ENCODE results near the gene KLF15. TPM values are rescaled to one million over a fixed set of nuclear protein-coding genes. Genes with fewer than 3 reads are reported as not detected.

KLF15 gene
- total RNA-seq, 1 donor from 2014 or later = 19.3 TPM

- TF ChIP-seq, protein P1, sequence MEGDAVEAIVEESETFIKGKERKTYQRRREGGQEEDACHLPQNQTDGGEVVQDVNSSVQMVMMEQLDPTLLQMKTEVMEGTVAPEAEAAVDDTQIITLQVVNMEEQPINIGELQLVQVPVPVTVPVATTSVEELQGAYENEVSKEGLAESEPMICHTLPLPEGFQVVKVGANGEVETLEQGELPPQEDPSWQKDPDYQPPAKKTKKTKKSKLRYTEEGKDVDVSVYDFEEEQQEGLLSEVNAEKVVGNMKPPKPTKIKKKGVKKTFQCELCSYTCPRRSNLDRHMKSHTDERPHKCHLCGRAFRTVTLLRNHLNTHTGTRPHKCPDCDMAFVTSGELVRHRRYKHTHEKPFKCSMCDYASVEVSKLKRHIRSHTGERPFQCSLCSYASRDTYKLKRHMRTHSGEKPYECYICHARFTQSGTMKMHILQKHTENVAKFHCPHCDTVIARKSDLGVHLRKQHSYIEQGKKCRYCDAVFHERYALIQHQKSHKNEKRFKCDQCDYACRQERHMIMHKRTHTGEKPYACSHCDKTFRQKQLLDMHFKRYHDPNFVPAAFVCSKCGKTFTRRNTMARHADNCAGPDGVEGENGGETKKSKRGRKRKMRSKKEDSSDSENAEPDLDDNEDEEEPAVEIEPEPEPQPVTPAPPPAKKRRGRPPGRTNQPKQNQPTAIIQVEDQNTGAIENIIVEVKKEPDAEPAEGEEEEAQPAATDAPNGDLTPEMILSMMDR (conservative IDR thresholded peaks at IDR 0.05) = no peak
- Mint-ChIP-seq H3K9me3 (no peaks in the 10 kb centered on the region), H3K4me1 (peaks cover 22% of the 10 kb centered on the region), H3K4me3 (peak overlapping the region; percentile 98), H3K27me3 (ENCODE audit: low read depth) (peaks cover 21% of the 10 kb centered on the region), H3K36me3 (ENCODE audit: low read depth) (no peaks in the 10 kb centered on the region), H3K27ac (ENCODE audit: unreplicated experiment) (no peak overlapping the region)
- no peak for DNase-seq (ENCODE audit: low read depth, low spot score)
These were observed 2.0 kb downstream of the KLF15 start for GRCh38 chr3:126355251-126355650.

GRCh38 chr3:126354776-126355175, 2.4 kb downstream of the KLF15 start:
- no peaks in the 10 kb centered on the region for H3K36me3 Mint-ChIP-seq (ENCODE audit: low read depth)
- DNase-seq (ENCODE audit: low read depth, low spot score) = no peak
- TF ChIP-seq, protein P1 (conservative IDR thresholded peaks at IDR 0.05) = no peak
- H3K27me3 Mint-ChIP-seq (ENCODE audit: low read depth) = peaks cover 18% of the 10 kb centered on the region
- no peaks in the 10 kb centered on the region for H3K9me3 Mint-ChIP-seq
- no peak overlapping the region for H3K27ac Mint-ChIP-seq (ENCODE audit: unreplicated experiment)
- no peak overlapping the region for H3K4me3 Mint-ChIP-seq
- peaks cover 22% of the 10 kb centered on the region for H3K4me1 Mint-ChIP-seq

- H3K4me3 Mint-ChIP-seq = no peak overlapping the region
- peaks cover 22% of the 10 kb centered on the region for H3K4me1 Mint-ChIP-seq
- H3K27me3 Mint-ChIP-seq (ENCODE audit: low read depth) = peaks cover 10% of the 10 kb centered on the region
- TF ChIP-seq, protein P1 (conservative IDR thresholded peaks at IDR 0.05) = no peak
- no peaks in the 10 kb centered on the region for H3K9me3 Mint-ChIP-seq
- peak overlapping the region; percentile 52 for H3K27ac Mint-ChIP-seq (ENCODE audit: unreplicated experiment)
- H3K36me3 Mint-ChIP-seq (ENCODE audit: low read depth) = no peaks in the 10 kb centered on the region
- DNase-seq (ENCODE audit: low read depth, low spot score) = no peak
These were observed 3.4 kb downstream of the KLF15 start for GRCh38 chr3:126353694-126354321.

- Mint-ChIP-seq H3K27me3 (ENCODE audit: low read depth) (peaks cover 3% of the 10 kb centered on the region), H3K27ac (ENCODE audit: unreplicated experiment) (no peak overlapping the region), H3K9me3 (no peaks in the 10 kb centered on the region), H3K36me3 (ENCODE audit: low read depth) (peaks cover 2% of the 10 kb centered on the region), H3K4me3 (no peak overlapping the region), H3K4me1 (peaks cover 20% of the 10 kb centered on the region)
- TF ChIP-seq, protein P1 (conservative IDR thresholded peaks at IDR 0.05) = no peak
- DNase-seq (ENCODE audit: low read depth, low spot score) = no peak
These were observed 4.4 kb downstream of the KLF15 start for GRCh38 chr3:126352476-126353454.

DNA sequence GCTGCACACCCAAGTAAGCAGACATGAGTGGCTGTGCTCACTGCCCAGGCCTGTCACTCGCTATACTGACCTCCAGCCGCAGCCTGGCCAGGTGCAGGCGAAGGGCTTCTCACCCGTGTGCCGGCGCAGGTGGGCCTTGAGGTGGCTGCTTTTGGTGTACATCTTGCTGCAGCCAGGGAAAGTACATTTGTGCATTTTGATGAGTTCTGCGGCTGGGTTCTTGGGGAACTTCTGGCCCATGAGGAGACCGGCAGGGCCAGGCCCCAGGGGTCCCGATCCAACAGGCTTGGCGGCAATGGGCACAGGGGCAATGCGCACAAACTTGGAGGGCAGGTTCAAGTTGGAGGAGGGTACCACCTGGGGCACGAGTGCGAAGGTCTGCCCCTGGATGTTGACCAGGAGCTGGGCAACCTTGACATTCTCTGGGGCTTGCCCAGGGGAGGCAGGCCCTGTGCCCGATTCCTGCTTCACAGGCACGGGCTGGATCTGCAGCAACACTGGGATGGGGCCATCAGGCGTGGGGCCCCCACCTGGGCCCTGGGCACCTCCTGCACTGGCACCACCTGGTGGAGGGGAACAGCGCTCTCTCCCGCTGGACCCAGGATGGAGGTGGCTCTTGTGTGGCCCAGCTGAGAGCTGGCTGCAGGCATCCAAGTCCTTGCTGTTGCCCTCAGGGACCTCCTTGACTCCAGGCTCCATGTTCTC, 5.3 kb downstream of the KLF15 start:
- DNase-seq (ENCODE audit: low read depth, low spot score) = no peak
- H3K27ac Mint-ChIP-seq (ENCODE audit: unreplicated experiment) = no peak overlapping the region
- no peak overlapping the region for H3K4me3 Mint-ChIP-seq
- H3K27me3 Mint-ChIP-seq (ENCODE audit: low read depth) = no peaks in the 10 kb centered on the region
- peaks cover 2% of the 10 kb centered on the region for H3K36me3 Mint-ChIP-seq (ENCODE audit: low read depth)
- no peaks in the 10 kb centered on the region for H3K9me3 Mint-ChIP-seq
- TF ChIP-seq, protein P1 (conservative IDR thresholded peaks at IDR 0.05) = no peak
- H3K4me1 Mint-ChIP-seq = peaks cover 16% of the 10 kb centered on the region

Measured in neural crest cell (in vitro differentiated cells).